DMS53 (cell line): ENCODE measurements around the gene PLK5.
"Not testable (repeated sequence)": the region's sequence is repeated elsewhere in the genome, so short reads cannot be mapped to it uniquely, and the experiment has no call there.

Source experiments
- DNase-seq: peaks from one replicate; lab custom pipeline; 2025; lab: John Stamatoyannopoulos, UW

Gene PLK5

GRCh38 chr19:1523412-1524286, at the start of gene PLK5:
Gene PLK5, plus strand, starts transcription at chr19:1524077. Its CDS starts 2,920 bp downstream, at chr19:1526997.
- DNase-seq, result no peak

GRCh38 chr19:1474765-1475351, 49.0 kb upstream of the PLK5 start:
- no peak for DNase-seq

- no peak for DNase-seq
These were observed 48.0 kb upstream of the PLK5 start for GRCh38 chr19:1475751-1476437.

- DNase-seq, result not testable (repeated sequence)
These were observed 46.8 kb upstream of the PLK5 start for GRCh38 chr19:1477056-1477455.

- peak; percentile 96 for DNase-seq
These were observed 44.8 kb upstream of the PLK5 start, which contains the start of gene C19orf25 for GRCh38 chr19:1478934-1479707. Gene C19orf25, minus strand, starts transcription at chr19:1479215. Its CDS starts 312 bp downstream, at chr19:1478903.

- DNase-seq, result no peak
These were observed 42.5 kb upstream of the PLK5 start for GRCh38 chr19:1481224-1481892.

GRCh38 chr19:1481893-1482360, 42.0 kb upstream of the PLK5 start:
- DNase-seq, result peak; percentile 42

GRCh38 chr19:1482361-1483130, 41.3 kb upstream of the PLK5 start:
- no peak for DNase-seq

- no peak for DNase-seq
These were observed 40.5 kb upstream of the PLK5 start for GRCh38 chr19:1483131-1483978.

- DNase-seq, result no peak
These were observed 39.9 kb upstream of the PLK5 start for GRCh38 chr19:1483979-1484428.

GRCh38 chr19:1486720-1487575, 36.9 kb upstream of the PLK5 start:
- no peak for DNase-seq

GRCh38 chr19:1487576-1488281, 36.1 kb upstream of the PLK5 start:
- DNase-seq, result no peak

- DNase-seq, result no peak
These were observed 35.6 kb upstream of the PLK5 start for GRCh38 chr19:1488282-1488601.

- DNase-seq, result no peak
These were observed 34.2 kb upstream of the PLK5 start for GRCh38 chr19:1489463-1490310.

- DNase-seq, result peak; percentile 97
These were observed 33.4 kb upstream of the PLK5 start, which contains the start of gene PCSK4 for GRCh38 chr19:1490311-1491113. Gene PCSK4, minus strand, starts transcription at chr19:1490350. Its CDS starts 4 bp downstream, at chr19:1490346.
